Spleen (tissue), 7 donors: ENCODE measurements around the gene CHID1.

Experiments
- POLR2A ChIP-seq, 3 donors: fragments of 450-650 bp; IDR thresholded peaks; one replicate each; pipeline ENCODE4 v1.5.1; 2017; ENCODE audit warnings: antibody characterized with exemption in 3 of 3, mild to moderate bottlenecking in 1 of 3
- POLR2AphosphoS5 ChIP-seq, 3 donors: sonication (generic); formaldehyde crosslinking; IDR thresholded peaks; one replicate each; pipeline ENCODE4 v1.5.1; 2017; ENCODE audit warnings: antibody characterized with exemption in 3 of 3
- TF ChIP-seq, protein P1 (sequence below), 11 experiments: fragments of 200-600 bp in 7 of 11; fragments of 450-650 bp in 4 of 11; sonication (generic) in 4 of 11; IDR thresholded peaks in 8 of 11; conservative IDR thresholded peaks in 3 of 11; 1 replicate in 7 of 11; 2 replicates in 4 of 11; pipeline versions ENCODE4 v1.4.0 to v1.8.0; 2016 to 2021; ENCODE audit warnings: antibody characterized with exemption in 11 of 11, inconsistent platforms in 4 of 11, mild to moderate bottlenecking in 1 of 11
- donor health status: DM: no; HTN: no; CAD: no; lungs with moderate emphysema.
- donor health status: DM: no; HTN: no; CAD: no.
- donor health status: DM: no; HTN: no; CAD: no.

DNA sequence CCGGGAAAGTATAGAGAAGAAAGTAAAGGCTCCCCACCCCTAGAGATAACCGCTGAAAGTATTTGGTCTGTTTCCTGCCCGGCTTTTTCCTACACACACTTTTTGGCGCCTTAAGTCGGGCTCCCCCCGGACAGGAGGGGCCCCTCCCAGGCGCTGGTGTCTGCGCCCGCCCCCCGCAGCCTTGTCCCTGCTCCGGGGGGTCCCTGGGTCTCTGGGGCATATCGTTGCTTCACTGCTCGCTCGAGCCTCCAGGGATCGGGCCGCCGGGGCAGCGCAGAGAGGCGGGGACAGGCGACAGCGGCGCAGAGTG, 83.8 kb downstream of the CHID1 start:
- TF ChIP-seq, protein P1, sequence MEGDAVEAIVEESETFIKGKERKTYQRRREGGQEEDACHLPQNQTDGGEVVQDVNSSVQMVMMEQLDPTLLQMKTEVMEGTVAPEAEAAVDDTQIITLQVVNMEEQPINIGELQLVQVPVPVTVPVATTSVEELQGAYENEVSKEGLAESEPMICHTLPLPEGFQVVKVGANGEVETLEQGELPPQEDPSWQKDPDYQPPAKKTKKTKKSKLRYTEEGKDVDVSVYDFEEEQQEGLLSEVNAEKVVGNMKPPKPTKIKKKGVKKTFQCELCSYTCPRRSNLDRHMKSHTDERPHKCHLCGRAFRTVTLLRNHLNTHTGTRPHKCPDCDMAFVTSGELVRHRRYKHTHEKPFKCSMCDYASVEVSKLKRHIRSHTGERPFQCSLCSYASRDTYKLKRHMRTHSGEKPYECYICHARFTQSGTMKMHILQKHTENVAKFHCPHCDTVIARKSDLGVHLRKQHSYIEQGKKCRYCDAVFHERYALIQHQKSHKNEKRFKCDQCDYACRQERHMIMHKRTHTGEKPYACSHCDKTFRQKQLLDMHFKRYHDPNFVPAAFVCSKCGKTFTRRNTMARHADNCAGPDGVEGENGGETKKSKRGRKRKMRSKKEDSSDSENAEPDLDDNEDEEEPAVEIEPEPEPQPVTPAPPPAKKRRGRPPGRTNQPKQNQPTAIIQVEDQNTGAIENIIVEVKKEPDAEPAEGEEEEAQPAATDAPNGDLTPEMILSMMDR (IDR thresholded peaks at IDR 0.05 in 8 of 11, conservative IDR thresholded peaks at IDR 0.05 in 3 of 11) = no peak
- TF ChIP-seq POLR2A (IDR thresholded peaks at IDR 0.05) (no peak), POLR2AphosphoS5 (IDR thresholded peaks at IDR 0.05) (peak in 1 of 3 donors; percentile 21)
